HG03457 (cell line): Measurements from ENCODE around the gene G6PC3.
A peak's percentile ranks its signal among the peaks of the same experiment; 100 is the strongest.

Experiments
- ATAC-seq: cut with Tn5 transposase; IDR thresholded peaks from one replicate; pipeline ENCODE4 v1.9.1; 2021; ENCODE audit warnings: moderate number of reproducible peaks; ENCODE audit not compliant: unreplicated experiment

Gene G6PC3

GRCh38 chr17:44059101-44059892, 11.2 kb upstream of the G6PC3 start:
- ATAC-seq, result no peak

- no peak for ATAC-seq
Observed at GRCh38 chr17:44061446-44061845, 9.1 kb upstream of the G6PC3 start.

GRCh38 chr17:44062871-44063270, 7.7 kb upstream of the G6PC3 start:
- no peak for ATAC-seq

GRCh38 chr17:44063704-44064639, 6.6 kb upstream of the G6PC3 start:
- no peak for ATAC-seq

GRCh38 chr17:44065668-44066203, 4.8 kb upstream of the G6PC3 start:
- no peak for ATAC-seq

- ATAC-seq, result peak; percentile 41
Observed at GRCh38 chr17:44066204-44066930, 4.2 kb upstream of the G6PC3 start, which contains the start of gene LSM12. Gene LSM12, minus strand, starts transcription at chr17:44066671. Its CDS starts 84 bp downstream, at chr17:44066587.

- ATAC-seq, result no peak
Observed at GRCh38 chr17:44067545-44067940, 3.0 kb upstream of the G6PC3 start.

- ATAC-seq, result no peak
Observed at GRCh38 chr17:44069974-44070454, 521 bp upstream of the G6PC3 start.

- ATAC-seq, result no peak
Observed at GRCh38 chr17:44071198-44071520, 624 bp downstream of the G6PC3 start.

- no peak for ATAC-seq
Observed at GRCh38 chr17:44071772-44072171, 1.2 kb downstream of the G6PC3 start.

GRCh38 chr17:44074231-44074910, 3.8 kb downstream of the G6PC3 start:
- no peak for ATAC-seq

- no peak for ATAC-seq
Observed at GRCh38 chr17:44074911-44075285, 4.4 kb downstream of the G6PC3 start.

GRCh38 chr17:44075598-44076293, 5.2 kb downstream of the G6PC3 start:
- no peak for ATAC-seq

- no peak for ATAC-seq
Observed at GRCh38 chr17:44076716-44077594, 6.4 kb downstream of the G6PC3 start.

- ATAC-seq, result no peak
Observed at GRCh38 chr17:44077595-44077909, 7.0 kb downstream of the G6PC3 start.

GRCh38 chr17:44078412-44078811, 7.9 kb downstream of the G6PC3 start:
- no peak for ATAC-seq

- no peak for ATAC-seq
Observed at GRCh38 chr17:44079877-44080821, 9.6 kb downstream of the G6PC3 start.

GRCh38 chr17:44081681-44082080, 11.1 kb downstream of the G6PC3 start:
- no peak for ATAC-seq
